Neuron (in vitro differentiated cells): Measurements from ENCODE around the gene ATM.

Source experiments
- H2AFZ ChIP-seq: one replicate; pipeline ENCODE4 v1.6.1; 2013; ENCODE audit warnings: low read depth, mild to moderate bottlenecking, inconsistent platforms, low read length, moderate library complexity
- H3K27me3 ChIP-seq: one replicate; pipeline ENCODE4 v1.6.1; 2013; ENCODE audit warnings: low read length; ENCODE audit not compliant: insufficient read depth
- H3K36me3 ChIP-seq: one replicate; pipeline ENCODE4 v1.6.1; 2013; ENCODE audit warnings: low read length; ENCODE audit not compliant: insufficient read depth
- H3K4me1 ChIP-seq: one replicate; pipeline ENCODE4 v1.6.1; 2013; ENCODE audit warnings: low read length; ENCODE audit not compliant: insufficient read depth
- H3K4me3 ChIP-seq: 2 replicates; pipeline ENCODE4 v1.5.1; 2013; ENCODE audit warnings: mild to moderate bottlenecking, low read length, moderate library complexity
- H3K9me3 ChIP-seq: one replicate; pipeline ENCODE4 v1.6.1; 2013; ENCODE audit warnings: low read length

ATM gene

DNA sequence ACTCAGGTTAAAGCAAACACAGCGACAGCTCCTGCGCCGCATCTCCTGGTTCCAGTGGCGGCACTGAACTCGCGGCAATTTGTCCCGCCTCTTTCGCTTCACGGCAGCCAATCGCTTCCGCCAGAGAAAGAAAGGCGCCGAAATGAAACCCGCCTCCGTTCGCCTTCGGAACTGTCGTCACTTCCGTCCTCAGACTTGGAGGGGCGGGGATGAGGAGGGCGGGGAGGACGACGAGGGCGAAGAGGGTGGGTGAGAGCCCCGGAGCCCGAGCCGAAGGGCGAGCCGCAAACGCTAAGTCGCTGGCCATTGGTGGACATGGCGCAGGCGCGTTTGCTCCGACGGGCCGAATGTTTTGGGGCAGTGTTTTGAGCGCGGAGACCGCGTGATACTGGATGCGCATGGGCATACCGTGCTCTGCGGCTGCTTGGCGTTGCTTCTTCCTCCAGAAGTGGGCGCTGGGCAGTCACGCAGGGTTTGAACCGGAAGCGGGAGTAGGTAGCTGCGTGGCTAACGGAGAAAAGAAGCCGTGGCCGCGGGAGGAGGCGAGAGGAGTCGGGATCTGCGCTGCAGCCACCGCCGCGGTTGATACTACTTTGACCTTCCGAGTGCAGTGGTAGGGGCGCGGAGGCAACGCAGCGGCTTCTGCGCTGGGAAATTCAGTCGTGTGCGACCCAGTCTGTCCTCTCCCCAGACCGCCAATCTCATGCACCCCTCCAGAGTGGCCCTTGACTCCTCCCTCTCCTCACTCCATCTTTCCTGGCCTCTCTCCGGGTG lies at the start of gene ATM, which contains the start of gene NPAT:
Gene ATM (plus strand): TSS at position 494 of the 774 bp plus-strand sequence. CDS start 4,558 bp downstream, outside the sequence.
Gene NPAT (minus strand): TSS at position 65 of the 774 bp plus-strand sequence. CDS start 102 bp downstream, outside the sequence.
- H3K4me3 ChIP-seq = peak within 1 kb of the TSS; percentile 90
- H3K27me3 ChIP-seq = no peaks in the 10 kb centered on the region
- no peaks in the 10 kb centered on the region for H3K9me3 ChIP-seq
- peak within 1 kb of the TSS; percentile 79 for H2AFZ ChIP-seq
- peaks cover 32% of the 10 kb centered on the region for H3K4me1 ChIP-seq
- peaks cover 12% of the 10 kb centered on the region for H3K36me3 ChIP-seq

DNA sequence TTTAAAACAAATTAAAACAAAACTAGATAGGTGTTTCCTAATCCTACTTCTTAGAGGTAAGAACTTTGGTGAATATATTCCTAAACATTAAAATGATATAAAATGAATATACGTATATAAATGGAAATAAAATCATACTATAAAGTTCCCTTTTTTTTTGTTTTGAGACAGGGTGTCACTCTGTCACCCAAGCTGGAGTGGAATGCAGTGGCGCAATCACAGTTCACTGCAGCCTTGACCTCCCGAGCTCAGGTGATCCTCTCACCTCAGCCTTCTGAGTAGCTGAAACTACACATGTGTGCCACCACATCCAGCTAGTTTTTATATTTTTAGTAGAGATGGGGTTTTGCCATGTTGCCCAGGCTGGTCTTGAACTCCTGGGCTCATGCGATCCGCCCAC lies 45.3 kb upstream of the ATM start:
- H2AFZ ChIP-seq = no peak overlapping the region
- H3K4me1 ChIP-seq = no peaks in the 10 kb centered on the region
- H3K27me3 ChIP-seq = no peaks in the 10 kb centered on the region
- peaks cover 58% of the 10 kb centered on the region for H3K36me3 ChIP-seq
- no peak overlapping the region for H3K4me3 ChIP-seq
- no peaks in the 10 kb centered on the region for H3K9me3 ChIP-seq

GRCh38 chr11:108193725-108194124 lies 29.1 kb upstream of the ATM start:
- Histone ChIP-seq H2AFZ (no peak overlapping the region), H3K4me1 (no peaks in the 10 kb centered on the region), H3K9me3 (peaks cover 4% of the 10 kb centered on the region), H3K36me3 (peaks cover 53% of the 10 kb centered on the region), H3K4me3 (no peak overlapping the region), H3K27me3 (no peaks in the 10 kb centered on the region)

DNA sequence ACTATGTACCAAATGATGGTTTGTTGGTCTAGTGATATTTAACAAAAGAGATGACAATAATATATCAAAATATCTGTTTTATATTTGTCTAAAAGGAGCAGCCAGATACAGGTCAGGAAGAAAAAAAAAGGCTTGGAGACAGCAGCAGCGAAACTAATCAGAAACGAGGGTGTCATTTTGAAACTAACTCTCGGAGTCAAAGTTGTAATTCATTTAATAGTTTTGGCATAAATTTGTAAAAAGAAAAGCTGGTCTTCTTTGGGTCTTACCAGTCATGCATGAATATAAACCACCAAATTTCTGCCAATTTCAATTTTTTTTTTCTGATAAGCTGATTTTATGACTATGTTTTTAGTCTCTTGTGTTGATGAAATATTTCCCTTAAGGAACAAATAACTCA lies 26.0 kb upstream of the ATM start:
- peaks cover 47% of the 10 kb centered on the region for H3K36me3 ChIP-seq
- H3K4me1 ChIP-seq = no peaks in the 10 kb centered on the region
- H2AFZ ChIP-seq = no peak overlapping the region
- H3K27me3 ChIP-seq = no peaks in the 10 kb centered on the region
- H3K9me3 ChIP-seq = peaks cover 5% of the 10 kb centered on the region
- no peak overlapping the region for H3K4me3 ChIP-seq

DNA sequence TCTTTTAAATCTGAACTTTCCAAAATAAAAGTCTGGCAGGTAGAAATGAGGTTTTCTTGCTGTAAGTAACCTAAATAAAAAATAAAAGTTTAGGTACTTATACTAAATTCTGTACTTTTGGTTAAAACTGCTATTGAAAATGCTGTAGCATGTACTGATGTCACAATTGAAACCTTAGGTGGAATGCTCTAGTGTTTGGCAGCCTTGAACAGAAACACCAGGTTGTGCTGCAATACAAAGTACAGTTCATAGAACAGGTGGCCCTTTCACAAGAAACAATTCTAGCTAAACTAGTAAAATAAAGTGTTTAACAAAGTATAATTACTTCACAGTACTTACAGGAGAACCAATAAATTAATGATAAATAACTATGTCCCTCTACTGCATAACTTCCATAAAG lies 25.5 kb upstream of the ATM start:
- Histone ChIP-seq H3K9me3 (peaks cover 5% of the 10 kb centered on the region), H2AFZ (no peak overlapping the region), H3K27me3 (no peaks in the 10 kb centered on the region), H3K4me3 (no peak overlapping the region), H3K36me3 (peaks cover 44% of the 10 kb centered on the region), H3K4me1 (no peaks in the 10 kb centered on the region)

- Histone ChIP-seq H2AFZ (no peak overlapping the region), H3K27me3 (no peaks in the 10 kb centered on the region), H3K4me3 (no peak overlapping the region), H3K9me3 (peaks cover 5% of the 10 kb centered on the region), H3K36me3 (peaks cover 44% of the 10 kb centered on the region), H3K4me1 (no peaks in the 10 kb centered on the region)
These were observed 24.0 kb upstream of the ATM start for GRCh38 chr11:108198833-108199232.

DNA sequence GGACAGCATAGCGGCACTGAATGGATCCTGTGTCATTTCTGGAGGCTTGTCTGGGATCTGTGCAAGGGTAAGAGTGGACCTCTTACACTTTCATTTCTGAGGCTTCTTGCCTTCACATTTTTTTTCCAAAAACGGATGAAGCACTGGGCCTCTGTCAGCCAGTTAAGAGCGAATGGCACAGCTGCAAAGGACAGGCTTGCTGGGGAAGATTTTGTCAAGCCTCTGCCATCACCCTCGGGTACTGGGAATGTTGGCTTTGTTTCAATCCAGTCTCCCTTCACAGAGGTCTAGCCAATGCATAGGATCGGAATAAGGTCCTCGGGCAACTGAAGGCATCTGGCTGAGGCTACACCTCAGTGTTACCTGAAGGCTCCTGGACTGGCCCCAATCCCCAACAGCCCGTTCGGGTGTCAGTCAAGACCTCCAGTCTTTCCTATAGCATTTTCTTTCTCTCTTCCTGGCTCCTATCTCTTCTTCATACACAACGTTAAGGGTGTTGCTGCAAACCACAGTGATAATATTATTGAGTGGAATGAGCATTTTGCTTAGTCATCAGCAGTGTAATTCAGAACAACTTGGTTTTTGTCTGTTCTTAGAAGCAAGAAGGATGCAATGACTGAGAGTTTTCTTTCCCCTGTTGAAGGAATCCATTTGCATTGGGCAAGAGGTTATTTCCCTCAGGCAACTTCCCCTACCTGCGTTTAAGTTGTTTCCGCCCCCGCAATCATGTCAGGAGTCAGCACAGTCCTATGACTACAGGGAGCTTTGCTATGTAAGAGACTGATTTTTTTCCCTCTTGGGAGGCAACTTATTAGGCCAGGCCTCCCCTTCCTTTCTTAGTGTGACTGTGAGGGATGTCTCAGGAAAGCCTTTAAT lies 23.2 kb upstream of the ATM start:
- no peaks in the 10 kb centered on the region for H3K4me1 ChIP-seq
- H3K4me3 ChIP-seq = no peak overlapping the region
- H3K27me3 ChIP-seq = no peaks in the 10 kb centered on the region
- peaks cover 13% of the 10 kb centered on the region for H3K9me3 ChIP-seq
- no peak overlapping the region for H2AFZ ChIP-seq
- peaks cover 48% of the 10 kb centered on the region for H3K36me3 ChIP-seq

DNA sequence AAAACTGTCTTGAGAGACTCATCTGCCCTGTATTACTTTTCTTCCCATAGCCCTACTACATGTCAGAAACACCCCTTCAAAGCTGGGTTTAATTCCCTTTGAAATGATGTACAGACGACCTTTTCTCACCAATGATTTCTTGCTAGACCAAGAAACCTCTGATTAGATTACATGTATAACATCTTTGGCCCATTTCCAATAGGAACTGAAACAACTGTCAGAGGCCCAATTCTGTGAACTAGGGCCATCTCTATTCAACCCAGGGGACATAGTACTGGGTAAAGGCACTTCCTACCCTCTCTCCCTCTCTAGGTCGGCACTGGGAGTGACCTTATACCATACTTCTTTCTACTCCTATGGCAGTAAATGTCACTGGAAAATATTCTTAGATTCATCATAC lies 19.8 kb upstream of the ATM start:
- H3K36me3 ChIP-seq = peaks cover 56% of the 10 kb centered on the region
- H3K4me1 ChIP-seq = no peaks in the 10 kb centered on the region
- no peak overlapping the region for H2AFZ ChIP-seq

DNA sequence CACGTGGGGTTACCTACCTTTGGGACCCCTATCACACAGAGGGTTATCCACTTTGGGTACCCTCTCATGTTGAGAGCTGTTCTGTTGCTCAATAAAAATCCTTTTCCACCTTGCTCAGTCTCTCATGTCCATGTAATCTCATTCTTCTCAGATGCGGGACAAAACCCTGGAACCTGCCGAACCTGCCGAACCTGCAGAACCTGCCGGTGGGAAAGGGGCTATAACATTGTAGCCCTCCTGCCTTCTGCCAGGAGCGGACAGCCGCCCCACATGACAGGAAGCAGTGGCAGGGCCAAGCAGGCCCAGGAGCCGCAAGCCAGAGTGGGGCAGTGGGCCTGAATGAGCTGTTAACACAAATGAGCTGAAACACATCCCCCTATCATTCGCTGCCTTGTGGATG lies 18.5 kb upstream of the ATM start:
- Histone ChIP-seq H2AFZ (no peak overlapping the region), H3K4me1 (no peaks in the 10 kb centered on the region), H3K36me3 (peaks cover 50% of the 10 kb centered on the region), H3K9me3 (peaks cover 36% of the 10 kb centered on the region), H3K4me3 (no peak overlapping the region), H3K27me3 (no peaks in the 10 kb centered on the region)

More for the DNA sequence above, 19.8 kb upstream of the ATM start:
- Histone ChIP-seq H3K27me3 (no peaks in the 10 kb centered on the region), H3K4me3 (no peak overlapping the region), H3K9me3 (peaks cover 38% of the 10 kb centered on the region)

DNA sequence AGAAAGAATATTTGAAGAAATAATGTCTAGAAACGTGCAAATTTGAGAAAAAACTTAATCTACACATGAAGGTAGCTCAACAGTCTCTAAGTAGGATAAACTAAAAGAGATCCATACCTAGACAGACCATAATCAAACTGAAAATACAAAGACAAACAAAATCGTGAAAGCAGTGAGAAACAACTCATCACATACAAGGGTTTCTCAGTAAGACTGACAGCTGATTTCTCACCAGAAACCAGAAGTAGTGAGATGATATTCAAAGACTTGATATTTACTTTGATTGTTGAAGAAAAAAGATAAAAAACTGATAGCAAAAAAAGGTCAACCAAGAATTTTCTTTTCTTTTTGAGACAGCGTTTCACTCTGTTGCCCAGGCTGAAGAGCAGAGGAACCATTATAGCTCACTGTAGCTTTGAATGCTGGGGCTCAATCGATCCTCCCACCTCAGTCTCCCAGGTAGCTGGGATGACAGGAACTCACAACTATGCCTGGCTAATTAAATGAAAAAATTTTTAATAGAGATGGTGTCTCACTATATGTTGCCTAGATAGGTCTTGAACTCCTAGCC lies 17.9 kb upstream of the ATM start:
- peaks cover 37% of the 10 kb centered on the region for H3K9me3 ChIP-seq
- no peak overlapping the region for H3K4me3 ChIP-seq
- H3K36me3 ChIP-seq = peaks cover 47% of the 10 kb centered on the region
- H3K4me1 ChIP-seq = no peaks in the 10 kb centered on the region
- no peaks in the 10 kb centered on the region for H3K27me3 ChIP-seq
- H2AFZ ChIP-seq = no peak overlapping the region

DNA sequence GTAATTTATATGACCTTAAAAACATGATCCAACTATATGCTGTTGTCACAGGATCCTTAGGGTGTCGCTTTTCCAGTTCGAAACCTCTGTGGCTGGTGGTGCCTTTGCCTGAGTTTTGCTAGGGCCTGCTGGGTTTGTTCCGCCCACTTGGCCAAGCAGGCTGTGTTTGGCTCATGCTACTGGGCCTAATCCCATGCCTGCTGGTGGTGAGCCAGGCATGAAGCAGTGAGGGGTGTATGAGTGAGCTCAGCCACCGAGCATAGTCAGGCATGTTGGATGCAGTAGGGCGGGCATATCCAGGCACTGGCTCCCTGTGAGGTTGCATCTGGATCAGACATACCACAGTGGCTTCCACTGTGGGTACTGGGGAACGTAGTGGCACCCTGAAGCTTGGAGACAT lies 16.7 kb upstream of the ATM start:
- Histone ChIP-seq H2AFZ (no peak overlapping the region), H3K27me3 (no peaks in the 10 kb centered on the region), H3K4me3 (no peak overlapping the region), H3K9me3 (peaks cover 46% of the 10 kb centered on the region), H3K36me3 (peaks cover 50% of the 10 kb centered on the region), H3K4me1 (no peaks in the 10 kb centered on the region)

DNA sequence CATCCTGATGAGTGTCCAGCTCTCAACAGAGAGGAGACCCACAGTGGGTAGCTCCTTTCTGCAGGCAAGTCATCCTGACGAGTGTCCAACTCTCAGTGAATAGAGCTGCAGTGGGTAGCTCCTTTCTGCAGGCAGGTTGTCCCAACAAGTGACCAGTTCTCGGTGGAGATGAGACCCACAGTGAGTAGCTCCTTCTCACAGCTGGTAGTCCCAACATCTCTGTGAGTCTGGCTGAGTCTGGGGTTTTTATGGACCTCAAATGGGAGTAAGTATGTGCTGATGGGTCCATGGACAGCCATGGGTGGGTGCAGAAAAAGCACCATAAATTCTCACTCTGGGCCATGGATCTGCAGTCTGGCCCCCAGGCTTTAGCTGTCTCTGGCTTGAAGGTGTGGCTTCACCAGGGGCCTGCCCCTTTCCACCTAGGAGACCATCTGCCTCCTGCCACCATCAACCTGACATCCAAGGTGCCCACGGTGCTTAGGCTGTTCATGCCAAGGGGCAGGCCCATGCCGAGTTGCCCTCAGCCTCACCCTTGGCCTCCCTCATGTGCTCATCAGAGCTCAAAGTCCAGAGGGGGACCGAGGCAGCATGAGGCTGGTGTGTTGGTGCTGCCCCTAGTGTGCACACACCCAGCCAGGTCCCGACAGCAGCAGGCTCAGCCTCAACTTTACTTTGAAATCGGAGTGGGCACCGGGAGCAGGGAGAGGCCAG lies 15.7 kb upstream of the ATM start:
- no peaks in the 10 kb centered on the region for H3K27me3 ChIP-seq
- no peak overlapping the region for H3K4me3 ChIP-seq
- no peak overlapping the region for H2AFZ ChIP-seq
- H3K4me1 ChIP-seq = no peaks in the 10 kb centered on the region
- H3K36me3 ChIP-seq = peaks cover 57% of the 10 kb centered on the region
- peaks cover 50% of the 10 kb centered on the region for H3K9me3 ChIP-seq
